HCT116 (cell line): ENCODE data around the gene FBXW8. TPM values are rescaled to one million over a fixed set of nuclear protein-coding genes. Genes with fewer than 3 reads are reported as not detected.

ENCODE experiments used
- ATAC-seq: fragments of 200-7000 bp; cut with Tn5 transposase; 2 replicates; pipeline ENCODE4 v1.9.1; 2020; ENCODE audit warnings: mild to moderate bottlenecking, moderate library complexity
- BruUV-seq: library from RNA; stranded (reverse); fragments of 400-500 nt; replicated peaks from 2 replicates; lab custom pipeline; 2021; lab: Mats Ljungman, UMichigan
- CTCF ChIA-PET: fragments of 300-600 bp; sonication (Branson Sonifier 250); formaldehyde crosslinking; loops from one replicate; lab custom pipeline; 2021; ENCODE audit warnings: antibody characterized with exemption; lab: Charles Lee
- POLR2A ChIA-PET: fragments of 300-600, 350-600 bp; sonication (Branson Sonifier 250); formaldehyde crosslinking; loops from one replicate; lab custom pipeline; 2021; ENCODE audit warnings: antibody characterized with exemption; lab: Charles Lee
- RAD21 ChIA-PET, 2 experiments: fragments of 300-600 bp; sonication (Branson Sonifier 250); formaldehyde crosslinking; loops; one replicate each; lab custom pipeline; 2023; ENCODE audit warnings: low total read pairs in 2 of 2; ENCODE audit not compliant: uncharacterized antibody in 2 of 2, unreplicated experiment in 2 of 2, low non-redundant PET in 1 of 2; lab: Charles Lee
- DNase-seq: peaks from one replicate; pipeline ENCODE4 v3.0.0-alpha.2; 2010; ENCODE audit warnings: low read depth, low spot score
- H2AFZ ChIP-seq: fragments of 200-600 bp; shearing (Covaris generic), sonication (generic); 2 replicates; pipeline ENCODE4 v1.6.1; 2017; ENCODE audit warnings: low read depth, mixed run types, mixed read lengths, antibody characterized with exemption, low read length; ENCODE audit not compliant: poor library complexity, severe bottlenecking
- H3K27ac ChIP-seq: 2 replicates; pipeline ENCODE4 v1.5.1; 2012; ENCODE audit warnings: low read depth, low read length
- H3K27me3 ChIP-seq: fragments of 200-600 bp; sonication (generic); 2 replicates; pipeline ENCODE4 v1.6.1; 2016; ENCODE audit warnings: mixed run types, low read length, mixed read lengths; ENCODE audit not compliant: insufficient read depth
- H3K36me3 ChIP-seq, 2 experiments: fragments of 200-500 bp in 1 of 2; fragments of 200-600 bp in 1 of 2; sonication (Bioruptor generic) in 1 of 2; sonication (generic) in 1 of 2; 2 replicates each; pipeline versions ENCODE4 v1.5.1 to v1.6.1; 2014 to 2016; ENCODE audit warnings: low read length in 2 of 2, inconsistent platforms in 1 of 2, mixed read lengths in 1 of 2, mixed run types in 1 of 2; ENCODE audit not compliant: insufficient read depth in 2 of 2, control insufficient read depth in 1 of 2
- H3K4me1 ChIP-seq, 2 experiments: fragments of 200-600 bp in 1 of 2; sonication (generic) in 1 of 2; 2 replicates each; pipeline versions ENCODE4 v1.5.1 to v1.6.1; 2012 to 2017; ENCODE audit warnings: low read length in 2 of 2, inconsistent platforms in 1 of 2, mild to moderate bottlenecking in 1 of 2, mixed read lengths in 1 of 2, mixed run types in 1 of 2, moderate library complexity in 1 of 2; ENCODE audit not compliant: insufficient read depth in 2 of 2, control insufficient read depth in 1 of 2
- H3K4me2 ChIP-seq: fragments of 200-600 bp; sonication (generic); 2 replicates; pipeline ENCODE4 v1.6.1; 2017; ENCODE audit warnings: mixed run types, low read length, mixed read lengths
- H3K4me3 ChIP-seq, 2 experiments: fragments of 200-600 bp in 1 of 2; sonication (generic) in 1 of 2; replicated peaks in 1 of 2; 2 replicates each; pipeline ENCODE4 v1.5.1; 2011 to 2016; ENCODE audit warnings: low read length in 2 of 2, control low read depth in 1 of 2, low read depth in 1 of 2, mild to moderate bottlenecking in 1 of 2, mixed read lengths in 1 of 2, mixed run types in 1 of 2
- H3K79me2 ChIP-seq: fragments of 200-600 bp; sonication (generic); 2 replicates; pipeline ENCODE4 v1.6.1; 2017; ENCODE audit warnings: mild to moderate bottlenecking, mixed run types, low read length, moderate library complexity, mixed read lengths; ENCODE audit not compliant: insufficient read depth
- H3K9ac ChIP-seq: fragments of 200-600 bp; sonication (generic); 2 replicates; pipeline ENCODE4 v1.6.1; 2016; ENCODE audit warnings: low read length, mixed read lengths
- H3K9me2 ChIP-seq: fragments of 200-600 bp; sonication (generic), shearing (Covaris generic); 2 replicates; pipeline ENCODE4 v1.6.1; 2017; ENCODE audit warnings: mixed run types, mild to moderate bottlenecking, moderate library complexity; ENCODE audit not compliant: insufficient read depth
- H3K9me3 ChIP-seq, 2 experiments: fragments of 200-500 bp in 1 of 2; fragments of 200-600 bp in 1 of 2; sonication (Bioruptor generic) in 1 of 2; sonication (generic) in 1 of 2; 2 replicates each; pipeline ENCODE4 v1.6.1; 2014 to 2017; ENCODE audit warnings: low read length in 2 of 2, mixed read lengths in 2 of 2, inconsistent platforms in 1 of 2, low read depth in 1 of 2, mild to moderate bottlenecking in 1 of 2, mixed run types in 1 of 2, moderate library complexity in 1 of 2; ENCODE audit not compliant: control insufficient read depth in 1 of 2, insufficient read depth in 1 of 2
- H4K20me1 ChIP-seq: fragments of 200-600 bp; sonication (generic), shearing (Covaris generic); 2 replicates; pipeline ENCODE4 v1.6.1; 2017; ENCODE audit warnings: mixed run types, mild to moderate bottlenecking, moderate library complexity; ENCODE audit not compliant: insufficient read depth
- CEBPB ChIP-seq: IDR thresholded peaks from 2 replicates; pipeline ENCODE4 v1.6.1; 2012; ENCODE audit warnings: low read depth
- EGR1 ChIP-seq: IDR thresholded peaks from 2 replicates; pipeline ENCODE4 v1.6.1; 2012; ENCODE audit warnings: low read depth
- ELF1 ChIP-seq: IDR thresholded peaks from 2 replicates; pipeline ENCODE4 v1.6.1; 2012; ENCODE audit warnings: low read depth, borderline replicate concordance
- FOSL1 ChIP-seq: IDR thresholded peaks from 2 replicates; pipeline ENCODE4 v1.6.1; 2012; ENCODE audit warnings: low read depth
- JUND ChIP-seq: IDR thresholded peaks from 2 replicates; pipeline ENCODE4 v1.6.1; 2012
- POLR2A ChIP-seq: IDR thresholded peaks from 2 replicates; pipeline ENCODE4 v1.7.0; 2011; ENCODE audit warnings: borderline replicate concordance; ENCODE audit not compliant: insufficient read depth, insufficient read length; ENCODE audit errors: extremely low read depth
- POLR2AphosphoS5 ChIP-seq: IDR thresholded peaks from 2 replicates; pipeline ENCODE4 v1.6.1; 2011; ENCODE audit warnings: mild to moderate bottlenecking, low read depth, low read length, moderate library complexity
- RAD21 ChIP-seq: IDR thresholded peaks from 2 replicates; pipeline ENCODE4 v1.6.1; 2012; ENCODE audit warnings: low read depth, mild to moderate bottlenecking
- SRF ChIP-seq: IDR thresholded peaks from 2 replicates; pipeline ENCODE4 v1.6.1; 2012; ENCODE audit warnings: low read depth
- TCF7L2 ChIP-seq: IDR thresholded peaks from 2 replicates; pipeline ENCODE4 v1.7.0; 2011; ENCODE audit warnings: borderline replicate concordance, inconsistent platforms; ENCODE audit not compliant: insufficient read depth, insufficient read length; ENCODE audit errors: extremely low read depth
- ZFX ChIP-seq: fragments of 450-650 bp; IDR thresholded peaks from 2 replicates; pipeline ENCODE4 v1.6.1; 2017
- intact Hi-C: fragments of 100-400 bp; cut with micrococcal nuclease; formaldehyde crosslinking; loops from 2 replicates; pipeline ENCODE4 v1.10.0; 2022
- total RNA-seq: library from RNA; stranded (reverse); gene quantifications from one replicate; pipeline ENCODE4 v1.2.1, GENCODE V29; 2021; ENCODE audit not compliant: unreplicated experiment
- TF ChIP-seq, protein P1 (sequence below), 3 experiments: fragments of 200-600 bp in 1 of 3; sonication (generic) in 1 of 3; IDR thresholded peaks in 2 of 3; conservative IDR thresholded peaks in 1 of 3; 2 replicates each; pipeline ENCODE4 v1.5.1; 2012 to 2017; ENCODE audit warnings: low read depth in 2 of 3, low read length in 2 of 3, antibody characterized with exemption in 1 of 3, borderline replicate concordance in 1 of 3, control low read depth in 1 of 3, mild to moderate bottlenecking in 1 of 3, mixed read lengths in 1 of 3, mixed run types in 1 of 3, moderate library complexity in 1 of 3; ENCODE audit not compliant: insufficient read depth in 1 of 3
- TF ChIP-seq, protein P2 (sequence below): IDR thresholded peaks from 2 replicates; pipeline ENCODE4 v1.6.1; 2012
- TF ChIP-seq, protein P3 (sequence below): IDR thresholded peaks from 2 replicates; pipeline ENCODE4 v1.6.1; 2012; ENCODE audit warnings: low read depth
- TF ChIP-seq, protein P4 (sequence below): IDR thresholded peaks from 2 replicates; pipeline ENCODE4 v1.6.1; 2012

Gene FBXW8
- total RNA-seq, 1 experiment from 2014 or later = 14.6 TPM

DNA sequence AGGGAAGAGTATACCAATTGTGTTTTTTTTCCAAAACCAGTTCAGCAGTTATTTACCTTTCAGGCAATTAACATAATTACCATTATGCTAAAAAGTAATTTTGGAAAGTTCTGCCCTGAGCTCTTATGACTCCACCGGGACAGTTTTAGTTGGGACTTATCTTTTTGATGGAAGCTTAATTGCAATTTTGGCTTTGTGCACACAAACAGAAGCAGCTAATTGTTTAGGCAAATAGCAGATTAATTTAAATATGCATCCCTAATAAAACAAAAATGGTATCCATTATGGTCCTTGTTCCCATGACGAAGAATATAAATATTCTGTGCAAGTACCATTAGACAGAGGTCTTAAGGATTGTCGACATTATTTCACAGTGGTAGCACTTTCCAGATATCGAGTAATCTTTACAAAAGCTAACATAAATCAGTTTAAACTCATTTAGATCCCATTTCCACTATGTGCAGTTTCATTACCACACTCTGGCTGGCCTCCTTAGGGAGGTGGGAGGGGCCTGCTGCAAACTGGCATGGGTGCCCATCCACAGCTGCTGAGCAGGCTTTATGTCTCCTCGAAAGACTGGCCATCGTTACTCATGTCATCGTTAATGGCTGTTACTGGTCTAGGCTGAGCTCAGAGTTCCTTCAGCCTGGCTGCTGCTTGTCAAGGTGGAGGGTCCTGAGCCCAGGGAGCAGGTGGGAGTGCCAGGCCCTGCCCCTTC lies 68.2 kb downstream of the FBXW8 start (continued):
- TF ChIP-seq, protein P1, sequence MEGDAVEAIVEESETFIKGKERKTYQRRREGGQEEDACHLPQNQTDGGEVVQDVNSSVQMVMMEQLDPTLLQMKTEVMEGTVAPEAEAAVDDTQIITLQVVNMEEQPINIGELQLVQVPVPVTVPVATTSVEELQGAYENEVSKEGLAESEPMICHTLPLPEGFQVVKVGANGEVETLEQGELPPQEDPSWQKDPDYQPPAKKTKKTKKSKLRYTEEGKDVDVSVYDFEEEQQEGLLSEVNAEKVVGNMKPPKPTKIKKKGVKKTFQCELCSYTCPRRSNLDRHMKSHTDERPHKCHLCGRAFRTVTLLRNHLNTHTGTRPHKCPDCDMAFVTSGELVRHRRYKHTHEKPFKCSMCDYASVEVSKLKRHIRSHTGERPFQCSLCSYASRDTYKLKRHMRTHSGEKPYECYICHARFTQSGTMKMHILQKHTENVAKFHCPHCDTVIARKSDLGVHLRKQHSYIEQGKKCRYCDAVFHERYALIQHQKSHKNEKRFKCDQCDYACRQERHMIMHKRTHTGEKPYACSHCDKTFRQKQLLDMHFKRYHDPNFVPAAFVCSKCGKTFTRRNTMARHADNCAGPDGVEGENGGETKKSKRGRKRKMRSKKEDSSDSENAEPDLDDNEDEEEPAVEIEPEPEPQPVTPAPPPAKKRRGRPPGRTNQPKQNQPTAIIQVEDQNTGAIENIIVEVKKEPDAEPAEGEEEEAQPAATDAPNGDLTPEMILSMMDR (IDR thresholded peaks at IDR 0.05 in 2 of 3, conservative IDR thresholded peaks at IDR 0.05 in 1 of 3; ENCODE audit: borderline replicate concordance in 1 of 3, insufficient read depth in 1 of 3, low read depth in 2 of 3, low read length in 2 of 3) = no peak
- TF ChIP-seq EGR1 = no peak

DNA sequence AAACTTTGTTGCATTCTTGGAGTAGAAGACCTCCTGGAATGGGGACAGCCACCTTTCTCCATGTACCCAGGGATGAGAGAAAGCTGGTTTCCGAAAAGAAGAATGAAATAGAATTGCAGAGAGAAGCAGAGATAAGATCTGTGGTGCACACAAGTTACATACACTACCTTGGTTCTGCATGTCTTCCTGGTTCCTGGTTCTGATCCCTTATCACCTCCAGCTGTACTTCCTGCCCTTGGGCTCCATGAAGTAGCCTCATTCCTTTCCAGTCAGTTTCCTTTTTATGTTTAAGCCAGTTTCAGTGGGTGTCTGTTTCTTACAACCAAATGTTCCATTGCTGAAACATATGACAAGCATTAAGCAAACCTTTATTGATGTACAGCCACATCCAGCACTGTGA lies 69.3 kb downstream of the FBXW8 start:
- ATAC-seq = no peak
- no TSS peak for BruUV-seq
- RAD21 ChIA-PET = no interaction called here

More for the DNA sequence above, 69.3 kb downstream of the FBXW8 start:
- H3K9ac ChIP-seq = no peak overlapping the region
- no peaks in the 10 kb centered on the region for H3K9me2 ChIP-seq
- intact Hi-C loops = no loop called here
- no peak overlapping the region for H2AFZ ChIP-seq
- no peaks in the 10 kb centered on the region for H4K20me1 ChIP-seq
- H3K4me1 ChIP-seq = no peaks in the 10 kb centered on the region
- no peaks in the 10 kb centered on the region for H3K27me3 ChIP-seq
- ChIA-PET POLR2A (no interaction called here), CTCF (no interaction called here)
- no peak overlapping the region for H3K4me2 ChIP-seq
- H3K9me3 ChIP-seq = no peaks in the 10 kb centered on the region
- no peak for DNase-seq
- H3K4me3 ChIP-seq = no peak overlapping the region
- H3K79me2 ChIP-seq = no peaks in the 10 kb centered on the region
- no peaks in the 10 kb centered on the region for H3K36me3 ChIP-seq
- H3K27ac ChIP-seq = no peak overlapping the region
- TF ChIP-seq RAD21 = no peak
- no peak for TF ChIP-seq ELF1
- no peak for TF ChIP-seq JUND
- no peak for TF ChIP-seq SRF
- no peak for TF ChIP-seq CEBPB
- TF ChIP-seq POLR2AphosphoS5 = no peak
- TF ChIP-seq, protein P2, sequence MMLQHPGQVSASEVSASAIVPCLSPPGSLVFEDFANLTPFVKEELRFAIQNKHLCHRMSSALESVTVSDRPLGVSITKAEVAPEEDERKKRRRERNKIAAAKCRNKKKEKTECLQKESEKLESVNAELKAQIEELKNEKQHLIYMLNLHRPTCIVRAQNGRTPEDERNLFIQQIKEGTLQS = no peak
- TF ChIP-seq, protein P3, sequence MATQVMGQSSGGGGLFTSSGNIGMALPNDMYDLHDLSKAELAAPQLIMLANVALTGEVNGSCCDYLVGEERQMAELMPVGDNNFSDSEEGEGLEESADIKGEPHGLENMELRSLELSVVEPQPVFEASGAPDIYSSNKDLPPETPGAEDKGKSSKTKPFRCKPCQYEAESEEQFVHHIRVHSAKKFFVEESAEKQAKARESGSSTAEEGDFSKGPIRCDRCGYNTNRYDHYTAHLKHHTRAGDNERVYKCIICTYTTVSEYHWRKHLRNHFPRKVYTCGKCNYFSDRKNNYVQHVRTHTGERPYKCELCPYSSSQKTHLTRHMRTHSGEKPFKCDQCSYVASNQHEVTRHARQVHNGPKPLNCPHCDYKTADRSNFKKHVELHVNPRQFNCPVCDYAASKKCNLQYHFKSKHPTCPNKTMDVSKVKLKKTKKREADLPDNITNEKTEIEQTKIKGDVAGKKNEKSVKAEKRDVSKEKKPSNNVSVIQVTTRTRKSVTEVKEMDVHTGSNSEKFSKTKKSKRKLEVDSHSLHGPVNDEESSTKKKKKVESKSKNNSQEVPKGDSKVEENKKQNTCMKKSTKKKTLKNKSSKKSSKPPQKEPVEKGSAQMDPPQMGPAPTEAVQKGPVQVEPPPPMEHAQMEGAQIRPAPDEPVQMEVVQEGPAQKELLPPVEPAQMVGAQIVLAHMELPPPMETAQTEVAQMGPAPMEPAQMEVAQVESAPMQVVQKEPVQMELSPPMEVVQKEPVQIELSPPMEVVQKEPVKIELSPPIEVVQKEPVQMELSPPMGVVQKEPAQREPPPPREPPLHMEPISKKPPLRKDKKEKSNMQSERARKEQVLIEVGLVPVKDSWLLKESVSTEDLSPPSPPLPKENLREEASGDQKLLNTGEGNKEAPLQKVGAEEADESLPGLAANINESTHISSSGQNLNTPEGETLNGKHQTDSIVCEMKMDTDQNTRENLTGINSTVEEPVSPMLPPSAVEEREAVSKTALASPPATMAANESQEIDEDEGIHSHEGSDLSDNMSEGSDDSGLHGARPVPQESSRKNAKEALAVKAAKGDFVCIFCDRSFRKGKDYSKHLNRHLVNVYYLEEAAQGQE = no peak
- TF ChIP-seq, protein P4, sequence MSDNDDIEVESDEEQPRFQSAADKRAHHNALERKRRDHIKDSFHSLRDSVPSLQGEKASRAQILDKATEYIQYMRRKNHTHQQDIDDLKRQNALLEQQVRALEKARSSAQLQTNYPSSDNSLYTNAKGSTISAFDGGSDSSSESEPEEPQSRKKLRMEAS = no peak
- no peak for TF ChIP-seq ZFX
- no peak for TF ChIP-seq POLR2A
- no peak for TF ChIP-seq EGR1
- TF ChIP-seq FOSL1 = no peak
- TF ChIP-seq TCF7L2 = no peak
- TF ChIP-seq, protein P1 (IDR thresholded peaks at IDR 0.05 in 2 of 3, conservative IDR thresholded peaks at IDR 0.05 in 1 of 3; ENCODE audit: borderline replicate concordance in 1 of 3, insufficient read depth in 1 of 3, low read depth in 2 of 3, low read length in 2 of 3) = no peak
